GM19452 (cell line): Measurements from ENCODE around the gene STPG2.

Experiments used
- ATAC-seq: cut with Tn5 transposase; IDR thresholded peaks from one replicate; pipeline ENCODE4 v1.9.1; 2021; ENCODE audit not compliant: unreplicated experiment

The STPG2 gene

DNA sequence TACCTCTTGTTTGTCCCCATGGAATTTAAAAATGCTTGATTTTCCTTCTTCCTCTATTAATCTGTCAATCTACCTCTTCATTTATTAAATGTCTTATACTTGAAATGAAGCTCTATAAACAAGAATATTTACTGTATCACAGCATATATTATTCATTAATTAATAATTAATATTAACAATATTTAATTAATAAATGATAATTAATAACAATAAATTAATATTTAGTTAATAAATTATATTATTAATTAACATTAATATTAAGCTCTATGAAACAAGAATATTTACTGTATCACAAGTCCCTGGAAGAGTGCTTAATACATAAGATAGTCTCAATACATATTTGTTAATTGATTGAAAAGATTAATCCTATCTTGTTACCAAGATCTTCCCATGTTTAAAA, 306.6 kb downstream of the STPG2 start:
- ATAC-seq: no peak

DNA sequence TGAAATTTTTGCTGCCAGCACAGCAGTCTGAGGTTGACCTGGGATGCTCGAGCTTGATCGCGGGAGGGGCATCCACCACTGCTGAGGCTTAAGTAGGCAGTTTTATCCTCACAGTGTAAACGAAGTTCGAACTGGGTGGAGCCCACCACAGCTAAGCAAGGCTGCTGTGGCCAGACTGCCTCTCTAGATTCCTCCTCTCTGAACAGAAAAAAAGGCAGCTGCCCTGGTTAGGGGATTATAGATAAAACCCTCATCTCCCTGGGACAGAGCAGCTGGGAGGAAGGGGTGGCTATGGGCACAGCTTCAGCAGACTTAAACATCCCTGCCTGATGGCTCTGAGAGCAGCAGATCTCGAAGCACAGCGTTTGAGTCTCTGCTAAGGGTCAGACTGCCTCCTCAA, 314.6 kb downstream of the STPG2 start:
- ATAC-seq: no peak

DNA sequence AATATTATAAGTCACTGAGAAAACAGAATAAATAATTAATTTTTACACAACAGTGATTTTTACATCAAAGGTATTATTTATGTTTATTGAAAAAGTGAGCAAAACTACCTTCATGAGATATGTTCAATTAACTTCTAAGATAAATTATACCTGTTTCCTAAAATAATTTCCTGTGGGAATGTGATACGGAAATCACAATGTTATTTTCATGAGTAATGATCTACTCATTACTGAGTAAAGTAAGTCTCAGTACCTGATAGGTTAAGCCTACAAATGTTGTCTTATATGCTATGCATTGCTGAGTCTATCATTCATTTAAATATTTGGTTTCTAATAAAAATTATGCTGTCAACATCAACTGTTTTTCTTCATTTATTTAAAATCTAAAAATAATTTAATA, 324.0 kb downstream of the STPG2 start:
- no peak for ATAC-seq

DNA sequence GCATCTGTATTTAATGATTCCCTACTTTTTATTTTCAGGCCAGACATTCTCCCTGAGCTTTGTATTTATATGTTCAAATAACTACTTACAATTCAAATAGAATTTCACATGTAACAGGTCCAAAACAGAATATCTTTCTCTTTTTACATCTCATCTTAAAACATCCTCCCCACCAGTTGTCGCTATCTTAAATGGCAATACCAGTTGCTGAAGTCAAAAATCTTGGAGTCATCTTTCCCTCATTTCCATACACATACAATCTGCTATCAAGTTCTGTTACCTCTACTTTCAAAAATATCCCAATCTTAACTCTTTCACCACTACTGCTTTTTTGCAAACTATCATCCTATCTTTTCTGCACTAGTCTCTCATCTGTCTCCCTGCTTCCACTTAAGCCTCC, 330.5 kb downstream of the STPG2 start:
- ATAC-seq: no peak

DNA sequence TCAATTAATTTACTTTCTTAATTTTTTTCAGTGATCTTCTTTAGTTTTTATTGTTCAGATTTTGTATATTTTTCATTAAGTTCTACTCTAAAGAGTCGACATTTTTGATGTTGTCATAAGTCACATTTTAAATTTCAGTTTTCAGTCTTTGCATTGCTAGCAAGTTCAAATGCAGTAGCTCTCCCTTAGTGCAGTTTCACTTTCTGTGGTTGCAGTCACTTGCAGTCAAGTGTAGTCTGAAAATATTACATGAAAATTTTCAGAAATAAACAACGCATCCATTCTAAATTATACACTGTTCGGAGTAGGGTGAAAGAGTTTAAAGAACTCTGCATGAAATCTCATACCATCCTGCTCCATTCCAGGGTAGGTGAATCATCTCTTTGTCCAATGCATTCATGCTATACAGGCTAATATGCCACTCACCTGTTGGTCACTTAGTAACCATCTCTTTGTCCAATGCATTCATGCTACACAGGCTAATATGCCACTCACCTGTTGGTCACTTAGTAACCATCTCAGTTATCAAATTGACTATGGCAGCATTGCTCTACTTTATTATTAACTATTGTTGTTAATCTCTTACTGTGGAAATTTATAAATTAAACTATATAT, 356.9 kb downstream of the STPG2 start:
- ATAC-seq: no peak

DNA sequence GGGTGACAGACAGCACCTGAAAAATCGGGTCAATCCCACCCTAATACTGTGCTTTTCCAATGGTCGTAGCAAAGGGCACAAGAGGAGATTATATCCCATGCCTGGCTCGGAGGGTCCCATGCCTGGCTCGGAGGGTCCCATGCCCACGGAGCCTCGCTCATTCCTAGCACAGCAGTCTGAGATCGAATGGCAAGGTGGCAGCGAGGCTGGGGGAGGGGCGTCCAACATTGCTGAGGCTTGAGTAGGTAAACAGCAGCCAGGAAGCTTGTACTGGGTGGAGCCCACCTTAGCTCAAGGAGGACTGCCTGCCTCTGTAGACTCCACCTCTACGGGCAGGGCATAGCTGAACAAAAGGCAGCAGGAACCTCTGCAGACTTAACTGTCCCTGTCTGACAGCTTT, 365.1 kb downstream of the STPG2 start:
- no peak for ATAC-seq

DNA sequence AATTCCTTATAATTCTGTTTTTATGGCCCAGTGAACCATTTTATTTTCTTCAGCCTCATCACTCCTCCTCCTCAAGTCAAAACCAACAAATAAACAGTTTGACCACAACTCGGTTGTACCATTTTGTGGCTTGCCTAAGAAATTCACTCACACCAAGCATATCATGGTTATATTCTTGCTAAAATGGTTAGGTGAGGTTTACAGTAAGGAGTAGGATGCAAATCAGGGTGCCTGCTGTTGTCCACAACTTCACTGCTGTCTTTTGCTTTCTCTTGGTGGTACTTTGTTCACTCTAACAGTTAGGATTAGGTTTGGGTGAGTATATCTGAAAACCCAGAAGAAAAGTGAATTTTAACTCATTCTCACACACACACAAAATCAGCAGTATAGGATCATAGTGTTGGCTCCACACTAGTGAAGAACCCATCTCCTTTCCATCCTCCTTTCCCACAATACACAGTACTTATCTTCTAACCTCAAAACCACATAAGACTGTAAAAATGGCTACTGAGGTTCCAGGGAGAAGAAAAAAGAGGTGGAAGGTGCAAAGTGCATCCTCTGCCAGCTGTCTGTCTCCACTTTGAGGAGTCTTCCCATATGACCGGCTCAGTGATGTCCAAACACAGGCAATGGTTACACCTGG, 368.8 kb downstream of the STPG2 start:
- no peak for ATAC-seq

DNA sequence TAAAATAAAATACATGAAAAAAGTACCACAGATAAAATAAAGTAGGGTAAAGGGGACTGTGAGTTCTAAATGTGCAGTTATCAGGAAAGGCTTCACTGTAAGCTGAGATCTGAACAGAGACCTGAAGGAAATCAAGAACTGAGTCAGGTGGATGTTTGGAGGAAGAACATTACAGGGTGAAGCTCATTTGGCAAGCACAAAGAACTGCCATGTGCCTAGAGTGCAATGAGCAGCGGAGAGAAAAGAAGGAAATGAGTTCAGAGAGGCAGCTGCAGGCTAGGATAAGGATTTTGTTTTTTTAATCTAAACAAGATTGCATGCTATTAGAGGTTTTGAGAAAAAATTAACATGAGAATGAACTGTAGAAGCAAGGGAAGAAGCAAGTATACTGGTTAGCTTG, 373.1 kb downstream of the STPG2 start:
- ATAC-seq: no peak

DNA sequence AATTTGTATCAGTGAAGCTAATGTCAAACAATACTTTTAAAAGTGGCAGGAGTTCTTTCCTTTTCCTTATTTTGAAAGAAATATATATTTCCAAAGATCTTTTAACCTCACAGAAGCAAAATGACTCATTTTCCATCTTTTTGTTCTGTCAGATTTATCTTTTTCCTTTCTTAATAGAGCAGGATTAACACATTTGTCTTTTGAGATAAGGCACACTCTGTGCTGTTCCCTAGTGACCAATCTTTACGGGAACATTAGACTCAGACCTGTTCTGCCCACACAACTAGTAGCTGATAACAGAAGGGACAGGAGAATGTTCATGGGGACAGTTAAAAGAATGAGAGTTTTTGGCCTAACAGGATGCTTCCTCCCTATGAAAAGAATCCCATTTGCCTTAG, 381.2 kb downstream of the STPG2 start:
- no peak for ATAC-seq

DNA sequence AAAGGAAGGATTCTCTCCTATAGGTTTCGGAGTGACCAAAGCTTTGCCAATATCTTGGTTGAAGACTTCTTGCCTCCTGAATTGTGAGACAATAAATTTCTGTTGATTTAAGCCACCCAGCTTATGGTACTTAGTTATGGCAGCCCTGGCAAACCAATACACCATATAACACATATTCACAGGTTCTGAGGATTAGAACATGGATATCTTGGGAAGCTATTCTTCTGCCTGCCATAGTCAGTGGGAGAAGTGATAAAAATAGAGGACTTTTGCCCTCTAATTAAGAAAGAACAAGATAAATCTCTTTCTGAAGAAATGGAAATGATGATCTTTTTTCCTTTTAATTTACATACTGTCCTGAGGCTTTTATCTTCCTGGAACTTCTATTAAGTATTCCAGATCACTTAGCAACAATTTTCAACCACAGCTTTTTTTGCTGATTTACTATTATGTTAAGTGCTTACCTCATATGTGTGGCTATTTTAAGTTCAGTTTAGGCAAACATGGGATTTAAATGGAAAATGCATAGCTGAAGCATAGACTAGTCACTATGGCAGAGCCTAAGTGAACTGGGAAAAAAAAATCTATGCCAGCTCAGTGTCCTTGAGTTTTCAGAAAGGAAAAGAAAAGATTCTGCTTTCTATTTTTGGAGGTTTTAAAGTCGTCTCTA, 381.7 kb downstream of the STPG2 start:
- ATAC-seq: no peak

DNA sequence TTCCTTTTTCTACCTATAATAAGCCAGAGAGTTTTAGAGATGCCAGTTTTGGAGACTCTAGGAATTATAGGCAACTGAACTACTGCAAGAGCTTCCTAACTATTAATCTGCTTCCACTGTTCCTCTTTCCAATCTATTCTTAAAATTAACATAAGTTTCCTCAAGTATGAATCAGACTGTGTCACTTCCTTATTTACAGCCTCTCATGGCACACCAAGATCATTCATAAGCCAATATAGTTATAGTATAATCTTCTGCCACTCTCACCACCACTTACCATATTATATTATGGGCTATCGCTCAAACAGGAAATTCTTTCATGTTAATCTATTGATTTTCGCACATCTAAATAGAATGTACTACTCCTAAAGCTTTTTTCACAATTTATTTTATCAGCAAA, 383.5 kb downstream of the STPG2 start:
- no peak for ATAC-seq

DNA sequence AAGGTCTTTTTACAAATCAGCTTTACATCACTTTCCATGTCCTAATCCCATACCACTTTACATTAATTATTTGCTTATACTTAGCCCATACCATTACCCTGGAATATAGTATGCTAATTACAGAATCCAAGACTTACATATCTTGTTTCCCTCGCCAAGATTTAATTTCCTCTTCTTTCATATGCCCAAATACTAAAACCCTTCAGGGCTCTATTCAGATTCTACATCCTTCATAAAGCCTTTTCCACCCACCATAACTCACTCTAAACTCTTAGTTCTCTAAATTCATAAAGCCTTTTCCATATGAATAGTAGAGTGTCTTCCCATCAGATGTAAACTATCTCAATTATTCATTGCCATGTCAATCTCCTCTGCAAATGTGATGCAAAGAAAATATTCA, 390.7 kb downstream of the STPG2 start:
- no peak for ATAC-seq

DNA sequence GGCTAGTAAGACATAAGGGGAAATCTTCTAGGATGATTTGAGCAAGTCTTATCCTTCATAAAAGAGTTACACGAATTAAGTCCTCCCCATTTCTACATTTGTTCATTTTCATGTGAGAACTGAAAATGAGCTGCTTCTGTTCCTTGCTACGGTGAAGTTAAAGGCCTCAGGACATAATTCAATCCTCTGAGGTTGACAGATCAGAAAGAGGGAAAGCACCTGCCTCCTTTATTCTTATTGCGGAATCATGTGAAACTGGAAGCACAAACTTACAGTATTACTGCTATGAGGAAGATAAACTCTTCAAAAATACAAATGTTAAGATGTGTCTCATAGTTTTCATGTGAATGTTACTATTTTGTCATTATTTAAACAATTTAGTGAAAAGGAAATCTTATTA, 395.3 kb downstream of the STPG2 start:
- ATAC-seq: no peak

DNA sequence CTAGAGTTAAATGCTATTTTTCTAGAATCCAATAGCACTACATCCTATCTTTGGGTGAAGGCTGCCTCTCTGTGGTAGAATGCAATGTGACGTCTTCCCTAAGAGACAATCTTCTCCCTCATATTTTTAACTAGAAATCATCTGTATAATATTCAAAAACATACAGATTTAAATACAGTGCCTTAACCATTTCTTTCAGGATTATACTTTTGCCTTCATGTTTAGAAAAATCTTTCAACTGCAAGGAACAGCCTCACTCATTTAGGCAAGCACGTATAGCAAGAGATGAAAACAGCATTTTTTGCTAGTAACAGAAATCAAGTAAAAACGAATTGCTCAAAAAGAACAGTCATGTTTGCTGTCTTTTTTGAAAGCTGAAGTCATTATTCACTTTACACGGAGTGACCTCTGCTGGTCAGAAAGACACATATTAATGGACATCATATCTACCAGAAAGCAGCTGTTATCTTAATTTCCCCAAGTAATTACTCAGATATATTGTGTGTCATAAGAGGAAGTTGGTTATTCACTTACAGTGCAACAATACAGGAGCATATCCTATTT, 422.3 kb downstream of the STPG2 start:
- ATAC-seq: no peak

DNA sequence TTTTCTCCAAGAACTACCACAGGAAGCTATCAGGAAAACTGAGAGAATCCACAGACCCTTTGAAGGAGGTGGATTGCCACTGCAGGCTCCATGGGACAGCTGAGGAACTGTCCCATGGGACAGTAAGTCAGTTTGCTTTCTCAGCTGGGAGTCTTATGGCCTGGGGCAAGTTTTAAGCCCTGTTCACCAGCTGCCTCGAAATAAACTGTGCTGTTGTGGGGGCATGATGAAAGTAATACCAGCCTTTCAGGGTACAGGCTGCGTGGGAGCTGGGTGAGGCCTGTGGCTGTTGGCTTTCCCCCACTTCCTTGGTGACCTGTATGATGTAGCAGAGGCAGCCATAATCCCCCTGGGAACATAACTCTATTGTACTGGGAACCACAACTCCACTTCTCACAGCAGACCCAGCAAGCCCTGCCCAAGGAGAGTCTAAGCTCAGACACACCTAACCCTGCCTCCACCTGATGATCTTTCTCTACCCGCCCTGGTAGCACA, 452.1 kb downstream of the STPG2 start:
- ATAC-seq: no peak

DNA sequence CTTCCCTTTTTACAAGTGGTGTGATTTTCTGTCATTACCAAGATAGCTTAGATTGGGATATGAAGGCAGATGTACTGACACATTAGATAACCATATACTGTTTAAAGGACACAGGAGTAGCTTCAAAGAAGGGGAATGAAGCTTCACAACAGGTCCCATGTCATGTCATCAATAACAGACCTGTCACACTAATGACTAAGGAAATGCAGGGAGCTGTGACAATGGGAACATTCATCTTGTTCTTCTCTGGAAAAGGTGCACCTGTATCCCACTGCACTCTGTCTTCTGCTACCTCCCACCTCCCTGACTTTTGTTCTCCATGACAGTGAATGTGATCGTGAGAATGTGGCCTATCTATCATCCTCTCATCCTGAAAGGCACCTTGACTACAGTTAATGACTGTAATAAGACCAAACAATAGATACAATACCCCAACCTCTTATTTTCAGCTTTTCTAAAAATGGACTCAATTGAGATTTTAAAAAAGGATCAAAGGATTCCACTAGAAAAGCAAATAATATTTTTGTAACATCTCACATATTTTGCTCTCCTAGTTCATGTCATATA, 472.5 kb downstream of the STPG2 start:
- no peak for ATAC-seq

DNA sequence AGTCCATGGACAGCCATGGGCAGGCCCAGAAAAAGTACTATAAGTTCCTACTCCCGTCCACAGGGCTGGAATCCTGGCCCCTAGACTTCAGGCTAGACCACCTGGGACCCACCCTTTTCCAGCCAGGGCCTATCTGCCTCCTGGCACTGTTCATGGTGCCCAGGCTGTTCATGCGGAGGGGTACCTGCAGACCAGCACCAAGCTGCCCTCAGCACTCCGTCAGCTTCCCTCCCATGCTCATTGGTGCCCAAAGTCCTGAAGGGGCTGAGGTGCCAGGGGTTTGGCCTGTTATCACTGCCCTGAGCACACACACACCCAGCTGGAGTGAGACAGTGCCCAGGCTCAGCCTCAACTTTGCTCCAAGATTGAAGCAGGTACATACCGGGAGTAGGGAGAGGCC, 477.7 kb downstream of the STPG2 start:
- ATAC-seq: no peak

DNA sequence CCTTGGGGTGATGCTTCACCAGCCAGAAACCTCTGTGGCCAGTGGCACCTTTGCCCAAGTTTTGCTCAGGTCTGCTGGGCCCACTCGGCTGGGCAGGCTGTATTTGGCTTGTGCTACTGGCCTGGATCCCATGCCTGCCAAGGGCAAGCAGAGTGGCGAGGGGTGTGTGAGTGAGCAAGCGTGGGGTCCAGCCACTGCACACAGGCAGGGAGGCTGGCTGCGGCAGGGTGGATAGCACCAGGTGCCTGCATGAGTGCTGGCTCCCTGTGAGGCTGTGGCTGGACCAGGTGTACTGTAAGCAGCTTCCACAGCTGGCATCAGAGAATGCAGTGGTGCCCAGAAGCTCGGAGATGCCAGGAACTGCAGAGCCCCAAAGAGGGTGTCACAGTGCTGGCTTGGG, 478.5 kb downstream of the STPG2 start:
- no peak for ATAC-seq

DNA sequence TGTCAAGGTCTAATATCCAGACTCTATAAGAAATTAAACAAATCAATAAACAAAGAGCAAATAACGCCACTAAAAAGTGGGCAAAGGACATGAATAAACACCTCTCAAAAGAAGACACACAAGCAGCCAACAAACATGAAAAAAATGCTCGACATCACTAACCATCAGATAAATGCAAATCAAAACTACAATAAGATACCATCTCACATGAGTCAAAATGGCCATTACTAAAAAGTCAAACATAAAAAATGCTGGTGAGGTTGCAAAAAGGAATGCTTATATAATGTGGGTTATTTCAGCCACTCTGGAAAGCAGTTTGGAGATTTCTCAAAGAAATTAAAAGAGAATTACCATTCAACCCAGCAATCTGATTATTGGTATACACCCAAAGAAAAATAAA, 481.1 kb downstream of the STPG2 start:
- no peak for ATAC-seq

DNA sequence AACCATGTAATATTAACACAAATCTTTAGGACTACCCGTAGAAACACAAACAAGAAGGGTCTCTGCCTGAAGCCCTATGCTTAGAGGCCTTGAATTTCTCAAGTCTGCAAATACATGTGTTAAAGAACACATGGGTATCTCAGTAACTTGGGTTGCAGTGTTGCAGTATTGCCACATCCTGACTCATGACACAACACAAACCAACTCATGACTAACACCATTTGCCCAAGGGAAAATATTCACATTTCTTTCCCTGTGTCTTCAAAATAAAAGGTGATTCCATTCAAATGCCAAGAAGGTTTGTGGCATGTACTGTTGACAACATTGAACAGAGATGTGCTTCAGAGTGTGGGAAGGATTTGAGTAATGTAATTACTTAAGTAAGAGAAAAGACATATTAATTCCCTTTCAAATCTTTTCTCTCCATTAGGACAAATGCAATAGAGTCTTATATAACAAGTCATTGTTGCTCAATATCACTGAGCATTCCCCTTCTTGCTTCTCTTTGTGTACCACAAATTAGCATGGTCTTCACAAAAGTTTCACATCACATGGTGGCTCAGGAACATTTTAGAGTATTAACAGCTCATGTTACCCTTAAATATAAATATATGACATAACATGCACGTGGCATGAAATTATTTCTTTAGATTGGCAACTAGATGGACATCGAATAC, 487.1 kb downstream of the STPG2 start:
- ATAC-seq: no peak

DNA sequence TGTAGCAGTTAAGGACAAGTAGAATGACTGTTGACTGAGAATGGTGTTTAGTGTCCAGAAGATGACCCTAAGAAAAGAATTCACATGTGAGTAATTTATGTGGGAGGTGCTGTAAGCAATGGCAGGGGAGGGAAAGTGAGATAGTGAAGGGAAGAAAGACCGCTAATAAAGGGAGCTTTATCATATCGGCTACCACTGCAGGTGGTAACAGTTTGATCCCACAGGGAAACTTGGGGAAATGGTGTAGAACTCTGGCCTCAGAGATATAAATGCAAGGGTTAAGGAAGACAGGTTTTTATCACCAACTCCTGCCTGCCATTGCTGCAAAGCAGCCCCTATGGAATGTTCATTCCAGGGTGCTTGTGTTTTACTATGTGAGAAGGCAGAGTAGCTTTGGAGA, 489.6 kb downstream of the STPG2 start:
- no peak for ATAC-seq
